NCI-H748 (cell line): Measurements from ENCODE around the gene PWP2.
"Not testable (repeated sequence)": the region's sequence is repeated elsewhere in the genome, so short reads cannot be mapped to it uniquely, and the experiment has no call there.

Experiments used
- DNase-seq: peaks from one replicate; lab custom pipeline; 2025; ENCODE audit not compliant: unreplicated experiment; lab: John Stamatoyannopoulos, UW

Gene PWP2

GRCh38 chr21:44159349-44160297 lies 52.4 kb downstream of the PWP2 start:
- not testable (repeated sequence) for DNase-seq

GRCh38 chr21:44160298-44160672 lies 53.1 kb downstream of the PWP2 start:
- not testable (repeated sequence) for DNase-seq

GRCh38 chr21:44160821-44161220 lies 53.6 kb downstream of the PWP2 start:
- DNase-seq: not testable (repeated sequence)

- not testable (repeated sequence) for DNase-seq
Observed at GRCh38 chr21:44163167-44163653, 56.0 kb downstream of the PWP2 start.

GRCh38 chr21:44165933-44166332 lies 58.7 kb downstream of the PWP2 start:
- not testable (repeated sequence) for DNase-seq

GRCh38 chr21:44167527-44167926 lies 60.3 kb downstream of the PWP2 start:
- not testable (repeated sequence) for DNase-seq

- not testable (repeated sequence) for DNase-seq
Observed at GRCh38 chr21:44170326-44170725, 63.1 kb downstream of the PWP2 start.

- not testable (repeated sequence) for DNase-seq
Observed at GRCh38 chr21:44170863-44171262, 63.7 kb downstream of the PWP2 start.

GRCh38 chr21:44171962-44172572 lies 64.9 kb downstream of the PWP2 start:
- DNase-seq: not testable (repeated sequence)

GRCh38 chr21:44172741-44173140 lies 65.5 kb downstream of the PWP2 start:
- DNase-seq: not testable (repeated sequence)

- DNase-seq: not testable (repeated sequence)
Observed at GRCh38 chr21:44175189-44175588, 68.0 kb downstream of the PWP2 start.

GRCh38 chr21:44176127-44176526 lies 68.9 kb downstream of the PWP2 start:
- not testable (repeated sequence) for DNase-seq
